ENCODE results near the gene ITPRIPL2. TPM values are rescaled to one million over a fixed set of nuclear protein-coding genes. Genes with fewer than 3 reads are reported as not detected.
A peak's percentile ranks its signal among the peaks of the same experiment; 100 is the strongest.

The ITPRIPL2 gene
- total RNA-seq, 1 donor from 2014 or later = 39.2 TPM

- no peak for TF ChIP-seq CTCF (IDR thresholded peaks at IDR 0.05; ENCODE audit: unreplicated experiment)
Measured at GRCh38 chr16:19136549-19137196, 22.9 kb downstream of the ITPRIPL2 start.

DNA sequence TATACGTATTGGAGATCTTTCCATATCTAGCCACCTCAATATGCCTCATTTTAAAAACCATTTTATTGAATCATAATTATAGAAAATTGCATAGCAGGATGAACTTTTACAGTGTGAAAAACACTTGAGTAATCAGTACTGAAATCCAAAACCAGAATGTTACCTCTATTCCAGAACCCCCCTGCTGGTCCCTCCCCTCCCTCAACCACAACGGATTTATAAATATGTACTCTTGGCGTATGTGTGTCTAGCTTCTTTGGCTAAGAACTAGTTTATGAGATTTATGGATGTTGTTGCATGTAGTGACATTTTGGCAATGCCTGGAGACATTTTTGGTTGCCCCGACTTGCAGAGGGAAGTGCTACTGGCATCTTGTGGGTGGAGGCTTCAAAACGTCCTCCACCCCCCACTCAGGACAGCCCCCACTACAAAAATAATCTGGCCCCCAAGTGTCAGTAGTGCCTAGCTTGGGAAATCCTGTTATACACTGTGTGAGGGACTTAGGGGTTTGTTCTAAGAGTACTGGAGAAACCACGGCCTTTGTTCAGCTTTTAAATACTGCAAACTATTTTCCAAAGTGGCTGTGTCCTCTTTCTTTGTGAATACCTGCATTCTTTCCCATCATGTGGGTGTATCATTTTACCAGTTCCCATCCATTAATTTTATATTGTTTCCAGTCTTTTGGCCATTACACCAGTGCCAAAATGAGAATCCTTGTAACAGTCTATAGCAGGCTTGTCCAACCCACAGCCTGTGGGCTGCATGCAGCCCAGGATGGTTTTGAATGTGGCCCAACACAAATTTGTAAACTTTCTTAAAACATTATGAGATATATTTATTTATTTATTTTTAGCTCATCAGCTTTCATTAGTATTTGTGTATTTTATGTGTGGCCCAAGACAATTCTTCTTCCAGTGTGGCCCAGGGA is 23.7 kb downstream of the ITPRIPL2 start:
- H3K27ac Mint-ChIP-seq = peak overlapping the region; percentile 79

More at GRCh38 chr16:19136549-19137196, 22.9 kb downstream of the ITPRIPL2 start:
- Mint-ChIP-seq H3K27me3 (ENCODE audit: low read depth) (no peaks in the 10 kb centered on the region), H3K4me3 (no peak overlapping the region), H3K36me3 (no peaks in the 10 kb centered on the region), H3K27ac (no peak overlapping the region), H3K4me1 (peaks cover 47% of the 10 kb centered on the region), H3K9me3 (no peaks in the 10 kb centered on the region)
- DNase-seq (ENCODE audit: low spot score in 2 of 2, unreplicated experiment in 2 of 2) = no peak

GRCh38 chr16:19138601-19139000 is 24.8 kb downstream of the ITPRIPL2 start:
- Mint-ChIP-seq H3K36me3 (no peaks in the 10 kb centered on the region), H3K27me3 (ENCODE audit: low read depth) (no peaks in the 10 kb centered on the region), H3K27ac (peak overlapping the region; percentile 82), H3K4me3 (no peak overlapping the region), H3K9me3 (no peaks in the 10 kb centered on the region), H3K4me1 (peaks cover 52% of the 10 kb centered on the region)
- TF ChIP-seq CTCF (IDR thresholded peaks at IDR 0.05; ENCODE audit: unreplicated experiment) = no peak
- no peak for DNase-seq (ENCODE audit: low spot score in 2 of 2, unreplicated experiment in 2 of 2)

More for the DNA sequence above, 23.7 kb downstream of the ITPRIPL2 start:
- DNase-seq (ENCODE audit: low spot score in 2 of 2, unreplicated experiment in 2 of 2) = no peak
- Mint-ChIP-seq H3K4me3 (no peak overlapping the region), H3K36me3 (no peaks in the 10 kb centered on the region), H3K9me3 (no peaks in the 10 kb centered on the region), H3K4me1 (peaks cover 47% of the 10 kb centered on the region), H3K27me3 (ENCODE audit: low read depth) (no peaks in the 10 kb centered on the region)
- no peak for TF ChIP-seq CTCF (IDR thresholded peaks at IDR 0.05; ENCODE audit: unreplicated experiment)

DNA sequence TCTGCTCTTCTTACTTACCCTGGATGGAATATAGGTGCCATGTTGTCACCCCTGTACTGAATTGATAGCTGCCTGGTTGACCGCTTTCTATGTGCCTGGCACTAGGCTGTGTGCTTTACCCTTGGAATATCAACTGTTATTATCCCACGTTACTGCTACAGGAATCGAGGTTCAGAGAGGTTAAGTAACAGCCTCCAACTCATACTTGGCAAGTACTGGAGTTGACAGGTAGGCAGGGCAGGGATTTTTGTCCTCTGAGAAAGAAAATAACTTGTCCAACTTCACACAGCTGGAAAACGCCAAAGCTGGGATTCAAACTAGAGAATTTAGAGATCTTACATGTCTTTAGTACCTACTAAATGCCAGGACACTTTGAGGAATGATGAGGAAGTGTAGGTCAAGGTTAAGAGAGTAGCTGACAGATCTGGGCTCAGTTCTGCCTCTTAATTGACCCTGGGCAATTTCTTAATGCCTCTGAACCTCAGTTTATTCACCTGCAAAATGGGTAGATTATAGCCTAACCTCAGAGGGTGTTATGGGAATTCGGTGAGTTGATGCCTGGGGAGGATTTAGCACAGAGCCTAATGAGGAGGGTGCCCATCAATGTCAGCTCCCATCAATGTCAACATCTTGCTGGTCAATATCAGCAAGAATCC is 25.8 kb downstream of the ITPRIPL2 start:
- no peak for DNase-seq (ENCODE audit: low spot score in 2 of 2, unreplicated experiment in 2 of 2)
- no peak for TF ChIP-seq CTCF (IDR thresholded peaks at IDR 0.05; ENCODE audit: unreplicated experiment)
- peak overlapping the region; percentile 43 for H3K27ac Mint-ChIP-seq
- no peaks in the 10 kb centered on the region for H3K36me3 Mint-ChIP-seq
- peaks cover 1% of the 10 kb centered on the region for H3K27me3 Mint-ChIP-seq (ENCODE audit: low read depth)
- H3K9me3 Mint-ChIP-seq = no peaks in the 10 kb centered on the region
- no peak overlapping the region for H3K4me3 Mint-ChIP-seq
- H3K4me1 Mint-ChIP-seq = peaks cover 54% of the 10 kb centered on the region

DNA sequence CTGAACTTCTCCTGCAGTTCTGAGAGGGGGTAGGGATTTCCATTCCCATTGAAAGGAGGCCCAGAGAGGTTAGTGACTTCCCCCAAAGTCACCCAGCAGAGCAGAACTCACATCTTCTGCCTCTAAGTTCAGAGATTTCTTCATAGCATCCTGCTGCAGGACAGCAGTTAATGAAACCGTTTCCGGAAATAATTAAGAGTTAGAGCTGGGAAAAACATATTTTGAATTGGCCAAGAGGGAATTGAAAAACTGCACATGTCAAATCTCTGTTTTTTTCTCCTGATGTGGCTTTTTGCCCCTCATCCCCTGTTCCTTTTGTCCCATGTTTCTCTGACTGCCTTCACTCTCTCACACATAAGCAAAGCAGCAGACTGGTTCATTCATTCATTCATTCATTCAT is 26.6 kb downstream of the ITPRIPL2 start:
- peaks cover 3% of the 10 kb centered on the region for H3K27me3 Mint-ChIP-seq (ENCODE audit: low read depth)
- H3K9me3 Mint-ChIP-seq = no peaks in the 10 kb centered on the region
- no peaks in the 10 kb centered on the region for H3K36me3 Mint-ChIP-seq
- no peak for TF ChIP-seq CTCF (IDR thresholded peaks at IDR 0.05; ENCODE audit: unreplicated experiment)
- no peak overlapping the region for H3K4me3 Mint-ChIP-seq
- H3K27ac Mint-ChIP-seq = no peak overlapping the region
- H3K4me1 Mint-ChIP-seq = peaks cover 51% of the 10 kb centered on the region
- DNase-seq (ENCODE audit: low spot score in 2 of 2, unreplicated experiment in 2 of 2) = no peak
